ENCODE results near the gene CTNNA2.

Gene CTNNA2

GRCh38 chr2:80291656-80292055 is 778.8 kb downstream of the CTNNA2 start:
- DNase-seq (ENCODE audit: low spot score) = no peak

- no peak for DNase-seq (ENCODE audit: low spot score)
Observed at GRCh38 chr2:80292474-80292873, 779.6 kb downstream of the CTNNA2 start.

- DNase-seq (ENCODE audit: low spot score) = no peak
Observed at GRCh38 chr2:80293039-80293438, 780.2 kb downstream of the CTNNA2 start.

DNA sequence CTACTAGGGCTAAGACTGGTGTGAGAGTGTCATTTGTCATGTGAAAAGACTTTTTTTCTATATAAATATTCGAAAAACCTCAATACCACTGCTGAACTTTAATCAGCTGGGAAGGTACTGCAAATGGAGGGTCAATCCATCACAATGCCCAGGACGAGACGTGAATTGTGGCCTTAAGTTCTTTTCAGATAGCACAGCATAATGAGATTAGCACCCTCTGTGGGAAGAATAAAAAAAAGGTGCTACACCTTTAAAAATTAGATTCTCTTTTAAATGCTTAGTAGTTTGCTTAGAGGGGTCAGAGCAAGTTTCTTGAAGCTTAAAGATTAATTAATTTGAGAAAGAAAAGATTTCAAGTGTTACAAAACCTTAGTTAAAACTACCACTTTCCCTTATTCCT is 786.1 kb downstream of the CTNNA2 start:
- DNase-seq (ENCODE audit: low spot score) = no peak

GRCh38 chr2:80299661-80300060 is 786.8 kb downstream of the CTNNA2 start:
- DNase-seq (ENCODE audit: low spot score) = no peak

- DNase-seq (ENCODE audit: low spot score) = no peak
Observed at GRCh38 chr2:80300346-80300745, 787.5 kb downstream of the CTNNA2 start.

GRCh38 chr2:80300954-80301353 is 788.1 kb downstream of the CTNNA2 start:
- DNase-seq (ENCODE audit: low spot score) = no peak

DNA sequence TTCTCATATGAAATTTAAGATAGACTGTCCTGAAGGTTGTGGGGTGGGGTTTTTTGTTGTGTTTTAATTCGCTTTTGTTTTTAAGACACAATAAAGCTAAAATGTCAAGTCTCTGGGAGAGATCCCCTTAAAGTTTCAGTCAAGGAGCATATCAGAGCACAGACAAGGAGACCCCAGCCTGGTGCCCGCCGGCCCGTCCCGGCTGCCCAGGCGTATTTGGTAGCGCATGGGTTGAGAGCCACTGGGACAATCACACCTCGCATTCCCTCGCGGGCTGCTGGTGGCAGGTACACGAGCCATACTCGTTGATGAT is 789.1 kb downstream of the CTNNA2 start:
- DNase-seq (ENCODE audit: low spot score) = no peak

GRCh38 chr2:80302314-80303005 is 789.6 kb downstream of the CTNNA2 start:
- no peak for DNase-seq (ENCODE audit: low spot score)

- no peak for DNase-seq (ENCODE audit: low spot score)
Observed at GRCh38 chr2:80303006-80303908, 790.4 kb downstream of the CTNNA2 start.

- no peak for DNase-seq (ENCODE audit: low spot score)
Observed at GRCh38 chr2:80303909-80304837, 791.3 kb downstream of the CTNNA2 start, which contains the start of gene LRRTM1. Gene LRRTM1 (minus strand): TSS chr2:80304752. CDS start chr2:80303819, 933 bp downstream.

- DNase-seq (ENCODE audit: low spot score) = no peak
Observed at GRCh38 chr2:80311304-80311703, 798.5 kb downstream of the CTNNA2 start.

GRCh38 chr2:80312282-80312839 is 799.5 kb downstream of the CTNNA2 start:
- no peak for DNase-seq (ENCODE audit: low spot score)

GRCh38 chr2:80322311-80322920 is 809.6 kb downstream of the CTNNA2 start:
- no peak for DNase-seq (ENCODE audit: low spot score)

- no peak for DNase-seq (ENCODE audit: low spot score)
Observed at GRCh38 chr2:80322958-80323357, 810.1 kb downstream of the CTNNA2 start.

- DNase-seq (ENCODE audit: low spot score) = no peak
Observed at GRCh38 chr2:80323610-80324009, 810.8 kb downstream of the CTNNA2 start.

DNA sequence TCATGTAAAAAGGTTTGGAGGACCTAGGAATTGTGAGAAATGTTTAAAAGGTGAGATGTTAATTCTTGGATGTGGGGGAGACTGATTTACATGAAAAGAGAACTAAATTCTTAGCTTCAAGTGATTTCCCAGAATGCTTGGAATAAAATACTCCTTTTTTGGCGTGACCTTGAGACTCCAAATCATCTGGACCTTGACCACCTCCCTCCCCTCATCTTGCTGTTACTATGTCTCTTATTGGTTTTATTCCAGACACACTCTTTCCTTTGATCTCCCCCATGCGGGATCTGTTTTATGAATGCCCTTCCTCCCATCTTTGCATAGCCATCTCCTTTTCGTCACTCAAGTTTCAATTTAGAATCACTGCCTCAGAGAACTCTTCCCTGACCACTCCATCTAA is 811.7 kb downstream of the CTNNA2 start:
- DNase-seq (ENCODE audit: low spot score) = no peak

DNA sequence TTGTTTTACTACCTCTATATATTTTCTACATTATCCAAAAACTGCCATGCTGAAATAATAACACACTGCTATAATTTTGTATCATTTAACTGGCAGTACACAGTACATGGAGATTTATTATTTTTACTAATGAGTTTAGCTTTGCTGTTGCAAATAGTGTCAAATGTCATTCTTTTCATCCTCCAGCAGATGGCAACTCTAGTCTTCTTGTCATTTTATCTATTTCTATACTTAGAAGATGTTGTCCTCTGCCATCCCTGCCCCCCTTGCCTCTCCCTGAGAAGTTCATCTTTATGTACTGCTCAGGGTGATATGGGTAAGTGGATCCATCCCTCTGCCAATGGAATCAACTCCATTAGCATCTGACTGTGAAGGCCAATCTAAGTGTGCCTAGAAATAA is 813.4 kb downstream of the CTNNA2 start:
- no peak for DNase-seq (ENCODE audit: low spot score)

DNA sequence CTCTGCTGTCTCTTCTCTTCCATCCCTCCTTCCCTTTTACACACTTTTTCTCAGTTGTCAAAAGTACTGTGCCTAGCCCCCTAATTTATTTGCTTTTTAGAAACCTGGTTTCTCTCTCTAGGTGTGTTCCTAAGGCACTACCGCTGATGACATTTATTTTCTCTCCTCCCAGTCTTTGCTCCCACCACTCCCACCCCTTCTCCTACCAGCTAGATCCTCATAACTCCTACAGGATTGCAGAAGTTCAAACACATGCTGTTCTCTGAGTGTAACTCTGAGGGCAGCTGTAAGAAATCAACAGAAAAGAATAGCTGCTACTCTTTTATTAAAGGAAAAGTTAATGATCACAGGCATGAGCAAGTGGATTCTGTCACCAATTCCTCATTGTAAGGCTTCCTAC is 814.0 kb downstream of the CTNNA2 start:
- no peak for DNase-seq (ENCODE audit: low spot score)

DNA sequence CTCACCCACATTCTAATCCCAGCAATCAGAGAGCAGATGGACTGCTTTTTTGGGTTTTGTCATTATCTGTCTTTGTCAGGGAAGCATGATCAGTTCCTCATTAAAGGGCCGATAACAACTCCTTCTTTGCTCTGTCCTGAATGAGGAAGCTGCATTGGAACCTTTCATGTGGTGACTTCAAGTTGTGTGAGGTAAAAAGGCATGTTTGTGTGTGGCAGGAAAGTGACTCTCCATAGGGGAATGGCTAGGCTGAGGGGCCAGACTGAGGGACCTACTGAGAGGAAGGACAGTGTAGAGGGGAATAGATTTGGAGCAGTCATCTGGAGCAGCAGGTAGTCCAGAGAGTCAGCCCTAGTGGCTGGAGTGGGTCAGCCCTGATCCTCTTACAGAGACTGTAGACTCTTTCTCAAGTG is 815.3 kb downstream of the CTNNA2 start:
- DNase-seq (ENCODE audit: low spot score) = no peak

GRCh38 chr2:80329491-80329890 is 816.6 kb downstream of the CTNNA2 start:
- no peak for DNase-seq (ENCODE audit: low spot score)

Measured in hepatic stellate cell (primary cell).